DOHH2 (cell line): Measurements from ENCODE around the gene SLC22A13.

Experiments
- H3F3A ChIP-seq: fragments of 200-600 bp; sonication (generic), shearing (Covaris generic); 2 replicates; pipeline ENCODE4 v1.6.0; 2016; ENCODE audit warnings: antibody characterized with exemption, mild to moderate bottlenecking; ENCODE audit not compliant: control insufficient read depth, insufficient read depth
- H3K27ac ChIP-seq: fragments of 200-600 bp; sonication (generic); 2 replicates; pipeline ENCODE4 v1.5.1; 2014; ENCODE audit warnings: low read depth, mild to moderate bottlenecking, low read length, moderate library complexity
- H3K27me3 ChIP-seq: fragments of 200-600 bp; sonication (generic); 2 replicates; pipeline ENCODE4 v1.6.1; 2014; ENCODE audit warnings: mild to moderate bottlenecking, low read length, mixed read lengths; ENCODE audit not compliant: control insufficient read depth
- H3K36me3 ChIP-seq: fragments of 200-600 bp; sonication (generic); 2 replicates; pipeline ENCODE4 v1.6.1; 2014; ENCODE audit warnings: mild to moderate bottlenecking, low read length, moderate library complexity, mixed read lengths; ENCODE audit not compliant: control insufficient read depth
- H3K4me1 ChIP-seq: fragments of 200-600 bp; sonication (generic); 2 replicates; pipeline ENCODE4 v1.6.1; 2014; ENCODE audit warnings: mild to moderate bottlenecking, low read length, mixed read lengths; ENCODE audit not compliant: control insufficient read depth
- H3K4me2 ChIP-seq: fragments of 200-600 bp; sonication (generic); 2 replicates; pipeline ENCODE4 v1.6.0; 2014; ENCODE audit warnings: mild to moderate bottlenecking, low read length, moderate library complexity
- H3K4me3 ChIP-seq: fragments of 200-600 bp; sonication (generic); 2 replicates; pipeline ENCODE4 v1.5.1; 2014; ENCODE audit warnings: mild to moderate bottlenecking, low read length, mixed read lengths
- H3K79me2 ChIP-seq: fragments of 200-600 bp; sonication (generic); 2 replicates; pipeline ENCODE4 v1.6.1; 2014; ENCODE audit warnings: mild to moderate bottlenecking, low read length, mixed read lengths; ENCODE audit not compliant: control insufficient read depth
- H3K9me2 ChIP-seq: fragments of 200-600 bp; sonication (generic); replicated peaks from 2 replicates; pipeline ENCODE4 v1.6.1; 2014; ENCODE audit warnings: mild to moderate bottlenecking, low read length, mixed read lengths; ENCODE audit not compliant: control insufficient read depth
- H3K9me3 ChIP-seq: fragments of 200-600 bp; sonication (generic); 2 replicates; pipeline ENCODE4 v1.6.1; 2014; ENCODE audit warnings: antibody characterized with exemption, low read length, mixed read lengths; ENCODE audit not compliant: control insufficient read depth, insufficient read depth
- H4K20me1 ChIP-seq: fragments of 200-600 bp; sonication (generic); 2 replicates; pipeline ENCODE4 v1.6.0; 2014; ENCODE audit warnings: low read depth, mild to moderate bottlenecking, antibody characterized with exemption, low read length, moderate library complexity; ENCODE audit not compliant: control insufficient read depth, insufficient read depth
- CTCF ChIP-seq: fragments of 200-600 bp; sonication (generic); IDR thresholded peaks from one replicate; pipeline ENCODE4 v1.5.1; 2014; ENCODE audit warnings: antibody characterized with exemption, mild to moderate bottlenecking, low read depth, low read length; ENCODE audit not compliant: poor library complexity, severe bottlenecking
- EZH2phosphoT487 ChIP-seq: fragments of 200-600 bp; sonication (generic); IDR thresholded peaks from 2 replicates; pipeline ENCODE4 v1.6.1; 2017; ENCODE audit warnings: borderline replicate concordance, mild to moderate bottlenecking, antibody characterized with exemption, low read length, moderate library complexity, mixed read lengths

Gene SLC22A13

GRCh38 chr3:38222032-38222634, 43.5 kb upstream of the SLC22A13 start:
- TF ChIP-seq EZH2phosphoT487 (no peak), CTCF (no peak)
- Histone ChIP-seq H3K9me2 (no peaks in the 10 kb centered on the region), H3F3A (no peaks in the 10 kb centered on the region), H3K9me3 (no peaks in the 10 kb centered on the region), H3K4me1 (no peaks in the 10 kb centered on the region), H3K4me3 (no peak overlapping the region), H3K36me3 (peaks cover 41% of the 10 kb centered on the region), H3K27ac (no peak overlapping the region), H4K20me1 (no peaks in the 10 kb centered on the region), H3K79me2 (no peaks in the 10 kb centered on the region), H3K4me2 (no peak overlapping the region), H3K27me3 (no peaks in the 10 kb centered on the region)

GRCh38 chr3:38224357-38224756, 41.3 kb upstream of the SLC22A13 start:
- H3K4me3 ChIP-seq, result no peak overlapping the region
- no peaks in the 10 kb centered on the region for H3F3A ChIP-seq
- no peaks in the 10 kb centered on the region for H3K9me3 ChIP-seq
- no peaks in the 10 kb centered on the region for H4K20me1 ChIP-seq
- no peaks in the 10 kb centered on the region for H3K4me1 ChIP-seq
- no peaks in the 10 kb centered on the region for H3K27me3 ChIP-seq
- H3K4me2 ChIP-seq, result no peak overlapping the region
- no peaks in the 10 kb centered on the region for H3K79me2 ChIP-seq
- no peaks in the 10 kb centered on the region for H3K9me2 ChIP-seq
- TF ChIP-seq CTCF, result no peak
- no peak for TF ChIP-seq EZH2phosphoT487
- peaks cover 50% of the 10 kb centered on the region for H3K36me3 ChIP-seq
- H3K27ac ChIP-seq, result no peak overlapping the region

- H3K36me3 ChIP-seq, result peaks cover 67% of the 10 kb centered on the region
- H3K9me3 ChIP-seq, result no peaks in the 10 kb centered on the region
- TF ChIP-seq EZH2phosphoT487 (no peak), CTCF (no peak)
- H4K20me1 ChIP-seq, result no peaks in the 10 kb centered on the region
- no peaks in the 10 kb centered on the region for H3F3A ChIP-seq
- no peaks in the 10 kb centered on the region for H3K79me2 ChIP-seq
- H3K9me2 ChIP-seq, result no peaks in the 10 kb centered on the region
- H3K4me2 ChIP-seq, result no peak overlapping the region
- H3K4me3 ChIP-seq, result no peak overlapping the region
- no peak overlapping the region for H3K27ac ChIP-seq
- no peaks in the 10 kb centered on the region for H3K4me1 ChIP-seq
- no peaks in the 10 kb centered on the region for H3K27me3 ChIP-seq
Observed at GRCh38 chr3:38226273-38226672, 39.3 kb upstream of the SLC22A13 start.

- Histone ChIP-seq H3K9me3 (no peaks in the 10 kb centered on the region), H3K4me2 (no peak overlapping the region), H3K36me3 (peaks cover 62% of the 10 kb centered on the region)
Observed at GRCh38 chr3:38227989-38228388, 37.6 kb upstream of the SLC22A13 start.

More at GRCh38 chr3:38227989-38228388, 37.6 kb upstream of the SLC22A13 start:
- H3K4me3 ChIP-seq, result no peak overlapping the region
- no peak overlapping the region for H3K27ac ChIP-seq
- no peaks in the 10 kb centered on the region for H3K27me3 ChIP-seq
- H3K79me2 ChIP-seq, result no peaks in the 10 kb centered on the region
- H3K9me2 ChIP-seq, result no peaks in the 10 kb centered on the region
- H4K20me1 ChIP-seq, result no peaks in the 10 kb centered on the region
- H3K4me1 ChIP-seq, result no peaks in the 10 kb centered on the region
- H3F3A ChIP-seq, result no peaks in the 10 kb centered on the region
- TF ChIP-seq EZH2phosphoT487 (no peak), CTCF (no peak)
